OCI-M1 (cell line): ENCODE data around the gene SMYD3.
A peak's percentile ranks its signal among the peaks of the same experiment; 100 is the strongest.
"Not testable (repeated sequence)": the region's sequence is repeated elsewhere in the genome, so short reads cannot be mapped to it uniquely, and the experiment has no call there.

Experiments
- DNase-seq: peaks from one replicate; lab custom pipeline; 2025; lab: John Stamatoyannopoulos, UW

SMYD3 gene

GRCh38 chr1:245988393-245989078, 518.5 kb downstream of the SMYD3 start:
- peak; percentile 92 for DNase-seq

DNA sequence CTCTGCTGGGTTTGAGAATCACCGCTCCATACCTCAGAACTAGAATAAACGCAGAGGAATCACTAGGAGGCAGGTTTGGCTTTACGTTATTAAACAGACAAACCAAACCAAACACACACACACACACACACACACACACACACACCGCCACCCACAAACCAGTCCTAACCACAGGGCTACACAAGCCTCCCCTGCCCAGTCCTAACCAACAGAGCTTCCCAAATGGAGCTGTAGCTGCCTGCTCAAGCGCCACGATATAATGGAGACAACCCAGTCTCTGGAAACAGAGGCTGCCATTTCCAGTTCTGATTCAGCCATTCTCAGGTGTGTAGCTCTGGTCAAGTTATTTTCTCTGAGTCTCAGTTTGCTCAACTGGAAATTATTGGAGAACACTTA, 519.1 kb downstream of the SMYD3 start:
- peak; percentile 59 for DNase-seq

- peak; percentile 57 for DNase-seq
Observed at GRCh38 chr1:245987577-245987976, 519.5 kb downstream of the SMYD3 start.

GRCh38 chr1:245987219-245987545, 519.9 kb downstream of the SMYD3 start:
- no peak for DNase-seq

DNA sequence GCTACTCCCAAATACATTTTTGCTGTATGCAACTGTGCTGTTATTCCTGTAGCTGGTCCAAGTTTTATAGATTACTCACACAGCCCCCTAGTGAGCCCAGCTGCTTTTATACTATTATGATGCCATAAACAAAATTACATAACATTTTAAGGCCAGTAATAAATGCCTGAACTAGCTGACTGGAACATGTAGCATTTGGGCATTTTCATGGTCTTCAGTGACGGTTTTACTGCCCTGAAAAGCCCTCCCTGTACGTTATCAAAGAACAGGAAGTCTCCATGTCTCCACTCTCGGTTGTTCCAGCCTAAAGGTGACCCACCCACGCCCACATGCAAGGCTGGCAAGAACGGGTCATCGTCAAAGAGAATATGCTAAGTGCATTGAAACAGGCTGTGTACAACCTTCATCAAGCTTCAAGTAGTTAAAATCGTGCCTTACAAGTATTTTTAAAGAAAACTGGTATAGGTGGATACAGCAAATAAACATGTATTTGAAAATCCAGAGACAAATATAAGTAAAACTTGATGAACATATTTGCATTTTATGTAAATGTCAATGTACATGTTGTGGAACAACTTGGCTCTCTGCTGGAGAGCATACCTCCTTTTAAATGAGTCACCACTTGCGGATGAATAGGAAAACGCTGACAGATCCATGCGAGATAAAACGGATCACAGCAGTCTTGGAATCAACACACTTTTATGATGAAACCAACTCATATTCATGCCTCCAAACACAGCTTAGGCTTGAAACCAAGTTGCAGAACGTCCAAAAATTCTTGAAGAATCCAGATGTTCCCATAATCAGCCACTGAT, 520.5 kb downstream of the SMYD3 start:
- DNase-seq = peak; percentile 62

DNA sequence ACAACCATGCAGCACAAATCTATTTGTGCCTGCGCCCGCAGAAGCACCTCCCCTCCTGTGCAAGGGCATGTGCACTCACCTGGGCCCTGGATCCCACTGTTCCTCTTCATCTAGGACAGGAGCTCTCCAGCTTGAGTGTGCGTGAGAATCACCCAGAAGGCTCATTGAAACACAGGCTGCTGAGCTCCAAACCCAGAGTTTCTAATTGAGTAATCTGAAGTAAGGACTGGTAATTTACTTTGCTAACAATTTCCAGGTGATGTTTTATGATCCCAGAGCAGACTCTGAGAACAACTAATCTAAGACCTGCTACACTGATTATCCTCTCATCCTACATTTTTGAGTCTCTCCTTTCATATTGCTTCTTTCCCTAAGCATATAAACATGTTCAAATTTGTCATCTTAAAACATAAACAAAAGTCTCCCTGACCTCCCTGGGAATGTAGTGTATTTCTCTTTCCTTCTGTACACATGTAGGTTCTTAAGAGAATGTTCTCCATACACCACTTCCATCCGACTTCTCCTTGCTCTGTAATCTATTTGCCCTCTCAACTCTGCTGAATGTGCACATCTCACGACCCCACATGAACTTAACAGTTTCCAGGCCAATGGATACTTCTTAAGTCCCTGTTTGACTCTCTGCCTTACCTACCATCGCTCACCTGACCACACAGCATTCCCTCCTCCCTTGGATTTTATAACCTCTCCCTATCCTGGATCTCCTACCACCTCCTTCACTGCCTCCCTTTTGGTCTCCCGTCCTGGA, 522.5 kb downstream of the SMYD3 start:
- DNase-seq = no peak

- no peak for DNase-seq
Observed at GRCh38 chr1:245983294-245983967, 523.6 kb downstream of the SMYD3 start.

DNA sequence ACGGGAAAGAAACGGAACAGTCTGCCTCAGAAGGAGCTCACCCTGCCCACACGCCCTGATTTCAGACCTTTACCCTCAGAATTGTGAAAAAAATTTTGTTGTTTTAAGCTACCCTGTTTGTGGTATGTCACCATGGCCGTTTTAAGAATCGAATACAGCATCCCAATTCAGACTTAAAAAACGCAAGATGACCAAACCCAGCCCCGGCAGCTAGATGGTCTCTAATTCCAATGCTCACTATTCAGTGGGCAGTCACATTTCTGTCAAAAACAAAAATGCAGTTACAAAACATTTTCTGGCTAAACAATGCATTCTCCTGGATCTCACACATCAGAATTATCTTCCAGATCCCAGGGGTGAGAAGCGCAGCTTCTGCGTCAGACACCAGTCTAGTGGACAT, 527.5 kb downstream of the SMYD3 start:
- no peak for DNase-seq

DNA sequence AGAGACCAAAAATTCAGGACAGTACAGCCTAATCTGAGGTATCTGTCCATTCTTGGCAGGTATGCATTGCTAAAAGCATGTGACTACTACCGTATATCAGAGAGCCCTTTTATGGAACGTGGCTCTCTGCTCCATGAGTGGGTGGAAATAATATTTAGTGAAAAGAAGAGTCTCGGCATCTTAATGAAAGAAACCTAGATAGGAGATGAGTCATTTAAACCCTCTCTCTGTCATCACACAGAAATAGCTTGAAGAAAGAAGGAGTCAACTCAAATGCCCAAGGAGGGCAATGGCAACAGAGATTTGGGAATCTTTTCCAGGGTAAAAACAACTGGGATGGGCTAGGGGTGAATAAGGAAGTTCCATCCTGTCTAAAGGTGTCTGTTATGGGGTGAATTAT, 528.2 kb downstream of the SMYD3 start:
- DNase-seq = no peak

- DNase-seq = no peak
Observed at GRCh38 chr1:245972476-245972875, 534.6 kb downstream of the SMYD3 start.

DNA sequence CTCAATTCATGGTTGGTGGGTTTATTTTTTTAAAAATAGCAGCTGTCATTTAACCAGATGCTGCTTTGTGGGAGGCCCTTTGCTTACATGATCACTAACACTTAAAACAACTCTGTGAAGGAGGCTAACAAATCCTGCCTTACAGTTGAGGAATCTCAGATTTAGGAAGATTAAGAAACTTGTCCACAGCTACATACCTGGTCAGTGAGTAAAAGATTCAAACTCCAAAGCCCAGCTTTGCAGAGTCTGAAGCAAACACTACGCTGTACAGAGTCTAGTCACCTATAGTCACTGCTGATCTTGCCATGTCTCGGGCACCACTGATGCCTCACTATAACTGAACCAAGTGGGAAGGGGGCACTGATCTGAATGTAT, 535.4 kb downstream of the SMYD3 start:
- DNase-seq = no peak

- DNase-seq = not testable (repeated sequence)
Observed at GRCh38 chr1:245971076-245971710, 535.9 kb downstream of the SMYD3 start.

DNA sequence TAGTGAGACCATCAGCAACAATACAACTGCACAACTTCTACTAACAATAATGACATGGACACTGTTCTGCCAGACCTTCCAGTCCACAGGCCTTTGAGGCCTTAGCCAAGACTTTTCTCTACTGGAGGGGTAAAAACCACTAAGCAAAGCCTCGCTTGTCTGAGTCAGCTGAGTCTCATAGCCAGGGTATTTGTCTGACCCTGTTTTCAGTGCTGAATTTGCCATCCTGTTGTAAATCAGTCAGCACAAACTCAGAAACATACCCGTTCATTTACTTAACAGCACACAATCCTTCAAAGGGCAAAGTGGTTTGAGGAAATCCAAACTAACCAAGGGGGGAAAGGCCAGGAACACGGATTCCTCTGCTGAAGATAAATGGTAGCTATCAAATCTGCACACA, 537.8 kb downstream of the SMYD3 start:
- no peak for DNase-seq

DNA sequence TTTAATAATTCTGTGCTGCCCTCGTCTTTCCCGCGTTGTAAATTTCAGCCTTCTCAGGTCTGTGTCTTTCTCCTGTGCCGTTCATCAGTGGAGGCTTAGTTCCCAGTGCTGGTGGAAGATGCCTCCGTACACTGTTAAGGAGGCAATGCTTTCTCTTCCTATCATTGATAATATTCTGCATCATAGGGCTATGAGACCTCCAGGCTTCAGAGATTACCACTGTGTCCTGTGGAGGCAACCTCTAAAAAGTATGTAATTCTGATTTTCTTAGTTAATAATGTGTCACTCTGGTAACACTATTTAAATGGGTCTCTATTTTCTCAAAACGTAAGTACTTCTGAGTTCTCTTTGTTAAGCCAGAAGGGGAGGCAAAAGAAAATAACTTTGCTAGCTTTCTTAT, 538.3 kb downstream of the SMYD3 start:
- DNase-seq = no peak

DNA sequence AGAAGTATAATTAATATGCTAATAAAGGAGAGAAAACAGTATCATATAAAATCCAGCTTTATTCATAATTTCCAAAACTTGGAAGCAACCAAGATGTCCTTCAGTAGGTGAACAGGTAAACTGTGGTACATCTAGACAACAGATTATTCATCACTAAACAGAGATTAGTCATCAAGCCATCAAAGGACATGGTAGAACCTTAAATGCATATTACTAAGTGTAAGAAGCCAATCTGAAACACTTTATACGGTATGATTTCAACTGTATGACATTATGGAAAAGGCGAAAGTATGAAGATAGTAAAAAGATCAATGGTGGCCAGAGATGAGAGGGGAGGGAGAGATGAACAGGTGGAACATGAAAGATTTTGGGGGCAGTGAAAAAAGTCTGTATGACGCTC, 541.7 kb downstream of the SMYD3 start:
- DNase-seq = no peak

DNA sequence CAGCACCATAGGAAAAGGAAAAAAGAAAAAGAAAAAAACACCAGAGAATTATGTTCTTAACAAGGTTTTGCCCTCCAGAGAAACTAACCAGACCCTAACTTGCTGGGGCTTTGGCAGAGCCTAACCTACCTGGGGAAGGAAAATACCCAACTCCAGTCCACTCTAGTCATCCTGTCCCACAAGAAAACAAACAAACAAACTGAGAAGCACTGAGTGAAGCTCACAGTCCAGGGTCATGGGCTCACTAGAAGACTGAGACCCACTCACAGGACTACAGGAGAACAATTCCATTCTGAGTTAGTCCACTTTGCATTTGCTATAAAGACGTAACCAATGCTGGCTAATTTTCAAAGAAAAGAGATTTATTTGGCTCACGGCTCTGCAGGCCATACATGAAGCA, 543.4 kb downstream of the SMYD3 start:
- no peak for DNase-seq

GRCh38 chr1:245962453-245962852, 544.6 kb downstream of the SMYD3 start:
- DNase-seq = no peak

- DNase-seq = peak; percentile 63
Observed at GRCh38 chr1:245961137-245961540, 545.9 kb downstream of the SMYD3 start.

DNA sequence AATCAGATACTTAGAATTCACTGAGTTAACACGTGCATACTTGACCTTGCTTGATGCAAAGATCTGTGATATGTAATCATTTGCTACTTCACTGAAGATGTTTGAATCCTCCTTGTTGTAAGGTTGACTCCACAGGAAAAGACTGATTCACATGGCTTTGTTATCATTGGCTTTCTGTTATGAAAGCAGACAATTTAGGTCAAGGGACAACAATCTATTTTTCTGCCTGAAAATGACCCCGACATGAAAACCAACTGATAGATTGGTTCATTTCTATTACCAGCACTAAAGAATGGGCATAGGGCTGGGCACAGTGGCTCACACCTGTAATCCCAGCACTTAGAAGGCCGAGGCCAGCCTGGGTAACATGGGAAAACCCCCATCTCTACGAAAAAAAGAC, 546.9 kb downstream of the SMYD3 start:
- no peak for DNase-seq

DNA sequence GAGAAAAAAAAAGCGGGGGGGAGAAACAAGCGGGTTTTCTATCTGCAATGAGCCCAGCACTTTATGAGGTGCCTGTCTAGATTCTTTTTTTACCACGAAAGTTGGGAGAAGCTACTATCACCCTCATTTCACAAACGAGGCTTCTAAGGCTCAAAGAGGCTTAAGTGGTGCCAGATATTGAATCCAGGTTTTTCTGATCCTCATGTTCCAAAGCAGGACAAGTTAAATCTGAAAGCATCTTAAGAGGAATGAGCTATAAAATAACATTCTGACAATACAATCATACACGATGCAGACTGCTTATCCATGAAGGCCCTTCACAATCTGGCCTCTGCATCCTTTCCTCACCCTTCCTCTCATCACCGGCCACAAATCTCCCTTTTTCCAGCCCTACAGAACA, 549.1 kb downstream of the SMYD3 start:
- DNase-seq = no peak

GRCh38 chr1:245957427-245957826, 549.7 kb downstream of the SMYD3 start:
- DNase-seq = peak; percentile 54

GRCh38 chr1:245956225-245956624, 550.9 kb downstream of the SMYD3 start:
- peak; percentile 88 for DNase-seq
